ENCODE data around the gene AGPS. TPM values are rescaled to one million over a fixed set of nuclear protein-coding genes. Genes with fewer than 3 reads are reported as not detected.

The AGPS gene
- total RNA-seq, 2 experiments from 2014 or later, result 2.1 to 9.6 TPM

DNA sequence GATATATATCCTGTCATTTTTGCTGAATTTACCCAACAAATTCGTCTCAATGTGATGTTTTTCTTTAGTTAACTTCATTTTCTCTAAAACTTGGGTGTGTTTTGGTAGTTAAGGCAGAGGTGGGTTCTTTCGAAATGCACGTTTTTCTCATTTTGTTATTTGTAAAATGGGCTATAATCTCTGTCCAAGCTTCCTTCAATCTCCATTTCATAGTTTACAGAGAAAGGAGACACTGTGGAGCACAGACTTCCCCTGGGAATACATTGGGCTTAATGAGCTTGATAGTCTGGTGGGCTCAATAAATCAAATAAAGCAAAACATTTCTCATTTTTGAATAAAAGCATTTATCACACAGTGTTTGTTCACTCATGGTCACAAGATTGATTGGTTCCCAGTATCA, 145.1 kb downstream of the AGPS start:
- intact Hi-C loops (cut with micrococcal nuclease; ENCODE audit: unreplicated experiment), result no loop called here
- POLR2A ChIA-PET, result no interaction called here
- TF ChIP-seq EZH2phosphoT487 (IDR thresholded peaks at IDR 0.05; ENCODE audit: borderline replicate concordance, low read depth, low read length), result no peak
- TF ChIP-seq, protein P1, sequence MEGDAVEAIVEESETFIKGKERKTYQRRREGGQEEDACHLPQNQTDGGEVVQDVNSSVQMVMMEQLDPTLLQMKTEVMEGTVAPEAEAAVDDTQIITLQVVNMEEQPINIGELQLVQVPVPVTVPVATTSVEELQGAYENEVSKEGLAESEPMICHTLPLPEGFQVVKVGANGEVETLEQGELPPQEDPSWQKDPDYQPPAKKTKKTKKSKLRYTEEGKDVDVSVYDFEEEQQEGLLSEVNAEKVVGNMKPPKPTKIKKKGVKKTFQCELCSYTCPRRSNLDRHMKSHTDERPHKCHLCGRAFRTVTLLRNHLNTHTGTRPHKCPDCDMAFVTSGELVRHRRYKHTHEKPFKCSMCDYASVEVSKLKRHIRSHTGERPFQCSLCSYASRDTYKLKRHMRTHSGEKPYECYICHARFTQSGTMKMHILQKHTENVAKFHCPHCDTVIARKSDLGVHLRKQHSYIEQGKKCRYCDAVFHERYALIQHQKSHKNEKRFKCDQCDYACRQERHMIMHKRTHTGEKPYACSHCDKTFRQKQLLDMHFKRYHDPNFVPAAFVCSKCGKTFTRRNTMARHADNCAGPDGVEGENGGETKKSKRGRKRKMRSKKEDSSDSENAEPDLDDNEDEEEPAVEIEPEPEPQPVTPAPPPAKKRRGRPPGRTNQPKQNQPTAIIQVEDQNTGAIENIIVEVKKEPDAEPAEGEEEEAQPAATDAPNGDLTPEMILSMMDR (conservative IDR thresholded peaks at IDR 0.05; ENCODE audit: low read length), result no peak
- Histone ChIP-seq H3K4me2 (ENCODE audit: low read length) (no peak overlapping the region), H3K36me3 (ENCODE audit: insufficient read depth, low read length) (no peaks in the 10 kb centered on the region), H3K4me1 (ENCODE audit: insufficient read depth, low read length, poor library complexity, severe bottlenecking) (no peaks in the 10 kb centered on the region), H2AFZ (ENCODE audit: low read length) (no peak overlapping the region), H3K79me2 (ENCODE audit: insufficient read depth, low read depth, low read length) (no peaks in the 10 kb centered on the region), H4K20me1 (ENCODE audit: insufficient read depth, low read length) (no peaks in the 10 kb centered on the region), H3K9me2 (ENCODE audit: insufficient read depth, low read length) (no peaks in the 10 kb centered on the region), H3K9me3 (ENCODE audit: low read length) (no peaks in the 10 kb centered on the region), H3K27ac (ENCODE audit: low read depth, low read length, poor library complexity, severe bottlenecking) (no peak overlapping the region), H3K4me3 (ENCODE audit: low read depth, low read length, poor library complexity, severe bottlenecking) (no peak overlapping the region)
- no peak for DNase-seq (ENCODE audit: low spot score)
- BruUV-seq (replicated peaks), result no TSS peak
- CTCF ChIA-PET (ENCODE audit: unreplicated experiment), result no interaction called here

DNA sequence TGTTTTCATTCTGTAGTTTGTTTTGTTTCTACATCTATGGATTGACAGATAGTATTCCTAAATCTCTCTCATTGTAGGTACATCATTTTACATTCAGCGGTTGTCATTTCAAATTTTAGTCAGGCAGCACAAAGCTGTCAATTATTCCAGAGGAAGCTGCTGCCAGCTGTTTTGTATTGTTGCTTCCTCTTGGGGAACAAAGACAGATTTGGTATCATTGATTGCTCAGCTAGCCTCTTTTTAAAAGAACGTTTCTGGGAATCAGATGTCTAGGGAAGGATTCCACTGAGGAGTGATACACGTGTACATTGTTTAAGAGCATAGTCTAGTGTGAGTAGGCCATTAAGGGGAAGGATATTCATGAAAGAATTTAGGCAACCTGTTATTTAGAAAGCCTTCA, 145.8 kb downstream of the AGPS start:
- intact Hi-C loops (cut with micrococcal nuclease; ENCODE audit: unreplicated experiment), result no loop called here
- Histone ChIP-seq H3K9me2 (ENCODE audit: insufficient read depth, low read length) (no peaks in the 10 kb centered on the region), H3K4me3 (ENCODE audit: low read depth, low read length, poor library complexity, severe bottlenecking) (no peak overlapping the region), H2AFZ (ENCODE audit: low read length) (no peak overlapping the region), H3K9me3 (ENCODE audit: low read length) (no peaks in the 10 kb centered on the region), H3K4me1 (ENCODE audit: insufficient read depth, low read length, poor library complexity, severe bottlenecking) (no peaks in the 10 kb centered on the region), H3K4me2 (ENCODE audit: low read length) (no peak overlapping the region), H3K36me3 (ENCODE audit: insufficient read depth, low read length) (no peaks in the 10 kb centered on the region), H4K20me1 (ENCODE audit: insufficient read depth, low read length) (no peaks in the 10 kb centered on the region), H3K79me2 (ENCODE audit: insufficient read depth, low read depth, low read length) (no peaks in the 10 kb centered on the region), H3K27ac (ENCODE audit: low read depth, low read length, poor library complexity, severe bottlenecking) (no peak overlapping the region)
- no TSS peak for BruUV-seq (replicated peaks)
- ChIA-PET POLR2A (interaction anchor here (0.7 to 1.1 kb wide), 3 partner anchors 17 to 107 kb away, joined by 3 read pairs; no protein-coding TSS in a partner anchor), CTCF (ENCODE audit: unreplicated experiment) (no interaction called here)
- no peak for DNase-seq (ENCODE audit: low spot score)
- TF ChIP-seq, protein P1 (conservative IDR thresholded peaks at IDR 0.05; ENCODE audit: low read length), result no peak
- no peak for TF ChIP-seq EZH2phosphoT487 (IDR thresholded peaks at IDR 0.05; ENCODE audit: borderline replicate concordance, low read depth, low read length)

DNA sequence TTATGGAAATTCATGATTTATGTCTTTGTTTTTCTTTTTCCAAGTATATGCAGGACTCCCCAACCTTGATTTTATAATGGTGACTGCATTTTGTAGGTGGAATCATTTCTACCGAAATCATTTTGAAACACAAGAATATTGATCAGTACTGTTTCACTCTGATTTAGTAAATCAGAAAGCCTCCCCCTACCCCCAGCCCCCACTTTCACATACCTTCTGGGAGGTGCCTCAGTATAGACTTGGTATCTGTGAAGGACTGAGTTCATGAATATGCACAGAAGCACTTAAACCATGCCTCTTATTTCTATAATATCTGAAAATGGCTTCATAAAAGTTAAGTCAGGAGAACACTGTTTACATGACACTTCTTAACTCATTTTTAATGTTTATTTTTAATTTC, 147.7 kb downstream of the AGPS start:
- no peak overlapping the region for H3K27ac ChIP-seq (ENCODE audit: low read depth, low read length, poor library complexity, severe bottlenecking)
- no peaks in the 10 kb centered on the region for H3K9me3 ChIP-seq (ENCODE audit: low read length)
- ChIA-PET CTCF (ENCODE audit: unreplicated experiment) (no interaction called here), POLR2A (no interaction called here)
- no peak for DNase-seq (ENCODE audit: low spot score)
- BruUV-seq (replicated peaks), result no TSS peak
- no peaks in the 10 kb centered on the region for H3K36me3 ChIP-seq (ENCODE audit: insufficient read depth, low read length)
- TF ChIP-seq EZH2phosphoT487 (IDR thresholded peaks at IDR 0.05; ENCODE audit: borderline replicate concordance, low read depth, low read length), result no peak
- TF ChIP-seq, protein P1 (conservative IDR thresholded peaks at IDR 0.05; ENCODE audit: low read length), result no peak
- intact Hi-C loops (cut with micrococcal nuclease; ENCODE audit: unreplicated experiment), result no loop called here
- H3K4me2 ChIP-seq (ENCODE audit: low read length), result no peak overlapping the region
- no peak overlapping the region for H2AFZ ChIP-seq (ENCODE audit: low read length)
- H3K4me3 ChIP-seq (ENCODE audit: low read depth, low read length, poor library complexity, severe bottlenecking), result no peak overlapping the region
- no peaks in the 10 kb centered on the region for H3K9me2 ChIP-seq (ENCODE audit: insufficient read depth, low read length)
- peaks cover 8% of the 10 kb centered on the region for H3K4me1 ChIP-seq (ENCODE audit: insufficient read depth, low read length, poor library complexity, severe bottlenecking)
- no peaks in the 10 kb centered on the region for H3K79me2 ChIP-seq (ENCODE audit: insufficient read depth, low read depth, low read length)
- H4K20me1 ChIP-seq (ENCODE audit: insufficient read depth, low read length), result no peaks in the 10 kb centered on the region
